ENCODE results near the gene CACNG3. TPM values are rescaled to one million over a fixed set of nuclear protein-coding genes. Genes with fewer than 3 reads are reported as not detected.

CACNG3 gene
- total and polyA plus RNA-seq, 8 donors: 0.09 TPM; not detected in 7

DNA sequence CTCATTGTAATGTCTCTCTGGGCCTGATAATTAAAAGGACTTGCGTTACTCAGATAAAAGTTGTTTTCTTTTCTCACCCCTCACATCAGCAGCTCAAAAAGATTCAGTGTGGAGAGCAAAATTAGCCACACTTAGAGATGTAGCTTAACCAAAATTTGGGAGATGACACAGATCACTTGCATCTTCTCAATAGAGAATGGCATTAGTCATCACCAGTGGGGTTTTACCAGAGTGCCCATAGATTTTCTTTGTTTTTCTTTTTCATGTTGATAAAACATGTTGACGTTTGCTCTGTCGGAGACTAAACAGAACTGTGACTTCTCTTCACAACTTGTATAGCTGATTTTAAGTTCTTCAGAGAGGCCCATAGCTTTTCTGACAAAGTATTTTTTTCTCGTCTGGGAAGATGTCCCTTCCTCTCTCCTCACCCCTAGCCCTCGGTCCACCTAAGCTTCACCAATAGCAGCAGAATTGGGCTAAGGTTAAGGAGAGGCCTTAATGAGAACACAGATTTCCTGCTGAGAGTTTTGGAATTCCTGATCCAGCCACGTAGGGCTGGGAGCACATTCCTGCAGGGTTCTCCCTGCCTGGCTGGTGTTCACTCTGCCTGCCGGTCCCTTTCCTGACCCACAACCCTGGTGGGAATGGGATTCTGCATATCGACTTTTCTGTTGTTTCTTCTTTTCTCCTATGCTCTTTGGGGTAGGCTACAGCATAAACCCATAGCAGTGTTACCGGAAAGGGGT is 92.6 kb downstream of the CACNG3 start:
- DNase-seq (no peak), ATAC-seq (no peak)
- Histone ChIP-seq H3K4me1 (no peaks in the 10 kb centered on the region), H3K9me3 (no peaks in the 10 kb centered on the region), H3K36me3 (no peaks in the 10 kb centered on the region), H3K27ac (no peak overlapping the region), H3K27me3 (peaks cover 0 to 3% of the 10 kb centered on the region in 2 donors), H3K4me3 (no peak overlapping the region)
- intact Hi-C loops (cut with DNase I): no loop called here
- TF ChIP-seq, protein P1, sequence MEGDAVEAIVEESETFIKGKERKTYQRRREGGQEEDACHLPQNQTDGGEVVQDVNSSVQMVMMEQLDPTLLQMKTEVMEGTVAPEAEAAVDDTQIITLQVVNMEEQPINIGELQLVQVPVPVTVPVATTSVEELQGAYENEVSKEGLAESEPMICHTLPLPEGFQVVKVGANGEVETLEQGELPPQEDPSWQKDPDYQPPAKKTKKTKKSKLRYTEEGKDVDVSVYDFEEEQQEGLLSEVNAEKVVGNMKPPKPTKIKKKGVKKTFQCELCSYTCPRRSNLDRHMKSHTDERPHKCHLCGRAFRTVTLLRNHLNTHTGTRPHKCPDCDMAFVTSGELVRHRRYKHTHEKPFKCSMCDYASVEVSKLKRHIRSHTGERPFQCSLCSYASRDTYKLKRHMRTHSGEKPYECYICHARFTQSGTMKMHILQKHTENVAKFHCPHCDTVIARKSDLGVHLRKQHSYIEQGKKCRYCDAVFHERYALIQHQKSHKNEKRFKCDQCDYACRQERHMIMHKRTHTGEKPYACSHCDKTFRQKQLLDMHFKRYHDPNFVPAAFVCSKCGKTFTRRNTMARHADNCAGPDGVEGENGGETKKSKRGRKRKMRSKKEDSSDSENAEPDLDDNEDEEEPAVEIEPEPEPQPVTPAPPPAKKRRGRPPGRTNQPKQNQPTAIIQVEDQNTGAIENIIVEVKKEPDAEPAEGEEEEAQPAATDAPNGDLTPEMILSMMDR (IDR thresholded peaks at IDR 0.05): no peak

DNA sequence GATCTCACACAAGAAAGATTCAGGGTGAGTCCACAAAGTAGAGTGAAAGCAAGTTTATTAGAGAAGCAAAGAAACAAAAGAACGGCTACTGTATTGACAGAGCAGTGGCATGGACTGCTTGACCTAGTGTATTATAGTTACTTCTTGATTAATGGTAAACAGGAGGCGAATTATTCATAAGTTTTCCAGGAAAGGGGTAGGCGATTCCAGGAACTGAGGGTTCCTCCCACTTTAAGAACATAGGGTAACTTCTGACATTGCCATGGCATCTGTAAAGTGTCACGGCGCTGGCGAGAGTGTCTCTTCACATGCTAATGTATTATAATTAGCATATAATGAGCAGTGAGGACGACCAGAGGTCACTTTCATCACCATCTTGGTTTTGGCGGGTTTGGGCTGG is 93.2 kb downstream of the CACNG3 start:
- Histone ChIP-seq H3K9me3 (no peaks in the 10 kb centered on the region), H3K4me3 (no peak overlapping the region), H3K27ac (no peak overlapping the region), H3K36me3 (no peaks in the 10 kb centered on the region), H3K27me3 (peaks cover 0 to 3% of the 10 kb centered on the region in 2 donors), H3K4me1 (no peaks in the 10 kb centered on the region)
- DNase-seq (no peak), ATAC-seq (no peak)
- intact Hi-C loops (cut with DNase I): no loop called here
- TF ChIP-seq, protein P1 (IDR thresholded peaks at IDR 0.05): no peak

DNA sequence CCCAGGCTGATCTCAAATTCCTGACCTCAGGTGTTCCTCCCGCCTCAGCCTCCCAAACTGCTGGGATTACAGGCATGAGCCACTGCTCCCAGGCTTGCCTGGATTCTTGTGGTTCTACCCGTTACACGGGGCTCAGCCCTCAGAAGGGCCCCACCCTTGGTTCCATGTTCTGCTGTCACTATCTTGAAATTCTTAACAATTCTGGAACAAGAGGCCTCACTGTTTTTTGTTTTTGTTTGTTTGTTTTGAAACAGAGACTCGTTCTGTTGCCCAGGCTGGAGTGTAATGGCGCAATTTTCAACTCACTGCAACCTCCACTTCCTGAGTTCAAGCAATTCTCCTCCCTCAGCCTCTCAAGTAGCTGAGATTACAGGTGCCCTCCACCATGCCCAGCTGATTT is 96.6 kb downstream of the CACNG3 start:
- ATAC-seq: no peak

DNA sequence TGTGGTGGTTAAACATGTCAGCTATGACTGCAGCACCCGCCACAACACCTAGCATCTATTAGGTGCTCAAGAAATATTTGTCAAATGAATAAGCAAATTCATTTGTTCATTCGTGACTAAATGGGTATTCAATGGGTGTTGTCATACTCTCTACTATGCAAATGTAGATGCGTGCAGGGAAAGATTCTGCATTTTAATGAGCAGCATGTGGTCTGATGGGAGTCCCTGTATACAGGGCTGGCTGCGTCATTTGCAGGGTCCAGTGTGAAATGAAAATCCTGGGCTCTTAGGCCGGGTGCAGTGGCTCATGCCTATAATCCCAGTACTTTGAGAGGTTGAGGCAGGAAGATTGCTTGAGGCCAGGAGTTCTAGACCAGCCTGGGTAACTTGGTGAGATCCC is 97.5 kb downstream of the CACNG3 start:
- ATAC-seq (no peak), DNase-seq (no peak)
- no peaks in the 10 kb centered on the region for H3K9me3 ChIP-seq
- H3K27ac ChIP-seq: no peak overlapping the region
- TF ChIP-seq, protein P1 (IDR thresholded peaks at IDR 0.05): no peak
- H3K4me3 ChIP-seq: no peak overlapping the region
- no peaks in the 10 kb centered on the region for H3K36me3 ChIP-seq
- H3K4me1 ChIP-seq: no peaks in the 10 kb centered on the region
- intact Hi-C loops (cut with DNase I): no loop called here
- no peaks in the 10 kb centered on the region for H3K27me3 ChIP-seq

More for the DNA sequence above, 96.6 kb downstream of the CACNG3 start:
- no peaks in the 10 kb centered on the region for H3K4me1 ChIP-seq
- TF ChIP-seq, protein P1 (IDR thresholded peaks at IDR 0.05): no peak
- no peaks in the 10 kb centered on the region for H3K9me3 ChIP-seq
- no peak overlapping the region for H3K4me3 ChIP-seq
- H3K27ac ChIP-seq: no peak overlapping the region
- DNase-seq: no peak
- no peaks in the 10 kb centered on the region for H3K27me3 ChIP-seq
- H3K36me3 ChIP-seq: no peaks in the 10 kb centered on the region
- intact Hi-C loops (cut with DNase I): no loop called here

DNA sequence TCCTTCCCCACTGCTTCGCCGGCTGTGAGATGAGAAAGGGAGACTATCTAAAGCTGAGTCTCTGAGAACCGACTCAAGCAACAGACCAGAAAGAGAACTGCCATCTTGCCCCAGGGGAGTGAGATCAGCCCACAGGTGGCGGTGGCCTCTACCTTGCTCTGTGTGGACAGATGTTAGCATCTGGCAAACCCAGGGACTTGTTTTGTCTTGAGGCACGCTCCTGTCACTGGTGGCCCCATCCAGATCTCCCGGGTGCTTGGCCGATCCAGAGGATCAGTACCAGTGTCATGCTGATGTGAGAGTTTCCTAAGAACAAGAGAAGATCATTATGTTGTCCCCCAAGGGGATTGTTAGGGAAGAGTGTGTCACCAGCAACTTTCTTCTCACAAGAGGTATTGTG is 101.4 kb downstream of the CACNG3 start:
- Histone ChIP-seq H3K4me3 (no peak overlapping the region), H3K4me1 (no peaks in the 10 kb centered on the region), H3K27me3 (no peaks in the 10 kb centered on the region), H3K36me3 (no peaks in the 10 kb centered on the region), H3K27ac (no peak overlapping the region), H3K9me3 (no peaks in the 10 kb centered on the region)
- no peak for ATAC-seq
- no peak for DNase-seq
- intact Hi-C loops (cut with DNase I): no loop called here
- TF ChIP-seq, protein P1 (IDR thresholded peaks at IDR 0.05): no peak

Data from left lung (tissue), 10 donors.